GM18508 (cell line): ENCODE results near the gene UBE2M.
"Not testable (repeated sequence)": the region's sequence is repeated elsewhere in the genome, so short reads cannot be mapped to it uniquely, and the experiment has no call there.

Experiments used
- ATAC-seq: cut with Tn5 transposase; IDR thresholded peaks from one replicate; pipeline ENCODE4 v1.9.1; 2021; ENCODE audit warnings: moderate number of reproducible peaks; ENCODE audit not compliant: insufficient read depth, unreplicated experiment

The UBE2M gene

DNA sequence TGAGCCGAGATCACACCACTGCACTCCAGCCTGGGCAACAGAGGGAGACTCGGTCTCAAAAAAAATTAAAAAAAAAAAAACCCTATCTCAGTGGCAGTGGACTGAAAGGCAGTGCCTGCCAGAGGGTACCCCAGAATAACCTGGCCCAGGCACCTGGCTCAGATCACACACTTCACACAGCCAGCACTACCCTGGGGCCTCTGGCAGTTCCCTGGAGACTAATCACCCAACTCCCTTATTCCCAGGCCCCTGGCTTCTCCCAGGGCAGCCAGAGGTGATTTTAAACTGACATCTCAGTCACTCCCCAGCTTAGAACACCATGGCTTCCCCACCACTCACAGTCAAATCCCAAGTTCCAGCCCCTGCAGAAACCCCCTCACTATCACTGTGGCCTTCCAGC is 43.2 kb downstream of the UBE2M start:
- ATAC-seq, result no peak

DNA sequence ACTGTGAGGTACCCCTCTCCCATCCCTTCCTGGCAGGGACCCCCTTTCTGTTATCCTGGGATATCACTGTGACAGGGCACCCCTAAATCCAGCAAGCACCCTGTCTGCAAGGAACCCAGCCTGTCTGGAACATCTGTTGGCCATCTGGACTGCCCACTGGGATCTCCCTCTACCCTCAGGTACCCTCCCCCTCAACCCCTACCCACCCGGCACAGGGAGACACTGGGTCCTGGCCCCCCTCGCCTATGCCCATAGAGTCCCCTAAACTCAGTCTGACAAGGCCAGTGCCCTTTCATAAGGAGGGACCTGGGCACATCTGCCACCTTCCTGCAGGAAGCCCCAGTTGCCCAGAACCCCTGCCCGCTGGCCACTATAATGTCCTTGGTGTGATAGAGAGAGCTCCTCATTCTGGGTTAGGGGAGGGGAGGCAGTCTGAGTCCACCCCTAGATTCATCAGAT is 43.8 kb downstream of the UBE2M start:
- no peak for ATAC-seq

DNA sequence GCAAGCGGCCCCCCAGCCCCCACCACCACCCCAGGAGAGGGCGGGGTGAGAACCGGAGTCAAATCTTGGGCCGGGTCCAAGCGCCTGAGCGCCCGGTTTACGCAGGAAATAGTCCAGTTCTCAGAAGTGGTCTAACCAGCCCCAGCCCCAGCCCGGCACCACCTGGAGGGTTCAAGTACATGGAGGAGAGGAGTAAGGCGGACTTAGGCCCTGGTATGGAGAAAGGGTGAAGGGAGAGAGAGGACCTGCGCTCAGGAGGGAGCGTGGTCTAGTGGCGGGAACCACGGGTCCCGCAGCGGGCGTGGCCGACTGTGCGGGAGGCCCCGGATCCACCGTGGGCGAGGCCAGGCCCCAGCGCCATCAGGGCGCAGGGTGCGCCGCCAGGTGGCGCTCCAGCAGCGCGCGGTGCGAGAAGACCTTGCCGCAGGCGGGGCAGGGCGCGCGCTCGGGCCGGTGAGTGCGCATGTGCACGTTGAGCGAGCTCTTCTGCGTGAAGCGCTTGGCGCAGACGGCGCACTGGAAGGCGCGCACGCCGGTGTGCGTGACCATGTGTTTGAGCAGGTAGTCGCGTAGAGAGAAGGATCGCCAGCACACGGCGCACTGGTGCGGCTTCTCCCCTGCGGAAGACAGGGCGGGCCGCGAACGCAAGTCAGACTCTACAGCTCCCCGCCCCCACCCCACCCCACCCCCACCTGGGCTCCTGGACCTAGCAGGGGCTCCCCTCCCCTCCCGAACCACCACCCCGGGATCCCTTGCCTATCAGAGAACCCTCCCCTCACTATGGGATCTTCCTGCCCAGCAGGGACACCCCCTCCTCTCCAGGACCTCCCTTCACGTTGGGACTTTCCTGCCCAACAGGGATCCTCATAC is 44.5 kb downstream of the UBE2M start:
- no peak for ATAC-seq

DNA sequence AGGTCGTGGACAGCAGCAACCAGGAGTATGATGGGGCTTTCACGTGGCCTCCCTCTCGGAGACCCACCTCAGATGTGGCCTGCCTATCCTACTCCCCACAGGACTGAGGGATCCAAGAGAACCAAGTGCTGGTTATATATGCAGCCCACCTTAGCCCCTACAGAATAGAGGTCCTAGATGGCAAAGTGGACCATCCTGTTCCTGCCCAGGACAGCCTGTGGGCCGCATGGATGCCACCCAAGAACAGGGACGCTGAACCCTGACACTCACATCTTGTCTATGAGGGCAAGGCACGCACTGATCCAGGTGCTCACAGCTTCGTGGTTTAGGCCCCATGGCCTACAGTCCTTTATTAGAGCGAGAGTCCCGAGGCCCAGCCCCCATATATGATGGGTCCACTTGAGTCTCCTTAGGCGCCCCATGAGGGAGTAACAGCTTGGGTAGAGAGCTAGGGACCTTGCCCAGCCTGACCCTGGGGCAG is 45.2 kb downstream of the UBE2M start:
- no peak for ATAC-seq

DNA sequence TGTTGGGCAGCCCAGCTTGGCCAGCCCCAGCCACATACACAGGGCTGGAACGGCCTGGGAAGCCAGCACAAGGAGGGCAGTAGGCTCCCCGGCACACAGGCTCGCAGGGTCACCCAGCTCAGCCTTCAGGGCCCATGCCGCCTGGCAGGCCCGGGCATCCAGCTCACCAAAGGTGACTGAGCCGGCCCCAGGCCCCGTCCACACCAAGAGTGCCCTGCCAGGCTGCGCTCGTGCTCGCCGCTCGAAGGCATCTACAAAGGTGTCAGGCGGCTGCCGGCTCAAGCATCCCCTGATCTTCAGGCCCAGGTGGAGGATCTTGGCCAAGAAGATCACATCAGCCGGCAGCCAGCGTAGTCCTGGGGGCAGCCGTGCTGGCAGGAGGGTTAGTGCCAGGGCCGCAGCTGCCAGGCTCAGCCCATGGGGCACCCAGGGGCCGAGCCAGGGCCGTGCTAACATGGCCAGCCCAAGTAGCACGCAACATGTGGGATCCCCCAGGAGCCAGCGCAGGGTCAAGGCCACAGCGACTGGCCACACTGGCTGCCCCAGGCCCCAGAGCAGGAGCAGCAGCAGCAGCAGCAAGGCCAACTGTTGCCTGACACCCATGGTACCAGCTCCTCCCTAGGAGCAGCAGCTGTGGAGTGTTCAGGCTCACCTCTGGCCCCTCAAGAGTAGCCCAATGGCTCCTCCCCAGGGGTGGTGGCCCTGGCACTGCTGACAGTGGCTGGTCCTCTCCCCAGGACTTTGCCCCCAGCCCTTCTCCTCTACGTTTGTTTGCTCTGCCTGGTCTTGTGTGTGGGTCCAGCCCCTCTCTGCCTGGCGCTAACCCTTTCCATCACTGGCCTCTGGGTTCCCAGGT is 46.8 kb downstream of the UBE2M start, which contains the start of gene SLC27A5:
TSS of gene SLC27A5 (minus strand) at position 640 of the 856 bp plus-strand sequence. CDS start at position 603, 37 bp downstream.
- no peak for ATAC-seq

DNA sequence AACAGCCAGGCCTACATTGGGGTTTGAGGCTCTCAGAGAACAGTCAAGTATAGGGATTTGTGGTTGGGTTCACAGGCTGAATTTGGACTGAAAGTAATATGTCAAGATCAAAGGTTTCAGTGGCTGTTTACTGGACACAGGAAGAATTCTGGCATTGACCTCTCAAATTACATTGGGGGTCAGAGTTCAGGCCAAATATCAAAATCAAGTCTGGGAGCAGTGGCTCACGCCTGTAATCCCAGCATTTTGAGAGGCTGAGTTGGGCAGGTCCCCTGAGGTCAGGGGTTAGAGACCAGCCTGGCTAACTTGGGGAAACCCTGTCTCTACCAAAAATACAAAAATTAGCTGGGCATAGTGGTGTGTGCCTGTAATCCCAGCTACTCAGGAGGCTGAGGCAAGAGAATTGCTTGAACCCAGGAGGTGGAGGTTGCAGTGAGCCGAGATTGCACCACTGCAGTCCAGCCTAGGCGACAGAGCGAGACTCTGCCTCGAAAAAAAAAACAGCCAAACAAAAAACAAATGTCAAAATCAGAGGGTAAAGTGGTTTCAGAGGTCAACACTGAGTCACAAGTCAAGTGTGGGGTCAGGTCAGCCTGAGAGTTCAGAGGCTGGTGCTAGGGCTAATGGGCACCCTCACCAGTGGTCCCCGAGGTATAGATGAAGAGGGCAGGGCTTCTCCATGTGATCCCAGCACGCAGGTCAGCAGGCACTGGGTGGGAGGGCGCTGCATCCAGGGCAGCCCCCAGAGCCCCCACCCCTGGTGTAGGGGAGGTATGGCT is 48.1 kb downstream of the UBE2M start:
- ATAC-seq, result no peak

DNA sequence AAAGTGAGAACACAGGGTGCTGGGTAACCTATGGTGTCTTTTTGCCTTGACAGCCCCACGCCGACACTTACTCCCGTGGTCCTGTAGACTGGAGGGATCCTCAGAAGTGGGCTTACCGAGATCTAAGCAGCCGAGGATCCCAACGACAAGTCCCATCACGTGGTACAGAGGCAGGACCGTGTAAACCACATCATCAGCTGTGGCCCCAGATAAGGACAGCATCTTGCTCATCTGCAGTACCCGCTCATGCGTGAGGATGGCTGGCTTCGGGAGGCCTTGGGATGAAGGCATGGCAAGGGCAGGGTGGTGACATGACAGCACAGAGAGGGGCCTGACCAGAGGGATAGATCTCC is 48.7 kb downstream of the UBE2M start:
- no peak for ATAC-seq

DNA sequence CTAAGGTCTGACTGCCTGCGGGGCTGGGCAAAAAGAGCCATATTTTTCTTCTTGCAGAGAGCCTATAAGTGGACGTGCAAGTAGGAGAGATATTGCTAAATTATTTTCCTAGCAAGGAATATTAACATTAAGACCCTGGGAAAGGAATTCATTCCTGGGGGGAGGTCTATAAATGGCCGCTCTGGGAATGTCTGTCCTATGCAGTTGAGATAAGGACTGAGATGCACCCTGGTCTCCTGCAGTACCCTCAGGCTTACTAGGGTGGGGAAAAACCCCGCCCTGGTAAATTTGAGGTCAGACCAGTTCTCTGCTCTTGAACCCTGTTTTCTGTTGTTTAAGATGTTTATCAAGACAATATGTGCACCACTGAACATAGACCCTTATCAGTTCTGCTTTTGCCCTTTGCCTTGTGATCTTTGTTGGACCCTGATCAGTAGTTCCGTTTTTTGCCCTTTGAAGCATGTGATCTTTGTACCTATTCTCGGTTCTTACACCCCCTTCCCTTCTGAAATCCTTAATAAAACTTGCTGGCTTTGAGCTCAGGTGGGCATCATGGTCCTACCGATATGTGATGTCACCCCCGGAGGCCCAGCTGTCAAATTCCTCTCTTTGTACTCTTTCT is 50.7 kb downstream of the UBE2M start:
- ATAC-seq, result not testable (repeated sequence)
